Stimulated activated CD8-positive, alpha-beta memory T cell treated with anti-CD3 and anti-CD28 coated beads, Interleukin-15, amount 100 ng/mL, for 4 hours (primary cell): Measurements from ENCODE around the gene PREPL.
"Not testable (repeated sequence)": the region's sequence is repeated elsewhere in the genome, so short reads cannot be mapped to it uniquely, and the experiment has no call there.

Experiments used
- DNase-seq, 2 donors: peaks; one replicate each; pipeline ENCODE4 v3.0.0-alpha.2; 2020; ENCODE audit warnings: low read depth in 2 of 2

PREPL gene

DNA sequence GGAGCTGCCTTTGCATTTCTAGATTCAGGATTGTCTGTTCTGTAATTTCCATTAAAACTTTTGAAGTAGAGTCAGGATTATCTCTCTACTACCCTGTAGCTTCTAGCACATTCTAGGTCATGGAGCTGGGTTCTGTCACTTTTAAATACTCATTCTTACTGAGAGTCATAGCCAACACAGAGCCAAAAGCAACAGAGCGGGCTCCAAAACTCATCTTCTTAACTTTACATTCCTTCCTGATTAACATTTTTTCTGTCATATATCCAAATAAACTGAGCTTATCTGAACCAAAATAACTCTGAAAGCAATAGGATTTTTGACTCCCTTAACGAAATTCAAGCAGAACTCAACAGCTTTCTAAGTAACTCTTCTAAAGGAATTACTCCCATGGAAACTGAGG, 12.9 kb downstream of the PREPL start:
- DNase-seq: no peak

DNA sequence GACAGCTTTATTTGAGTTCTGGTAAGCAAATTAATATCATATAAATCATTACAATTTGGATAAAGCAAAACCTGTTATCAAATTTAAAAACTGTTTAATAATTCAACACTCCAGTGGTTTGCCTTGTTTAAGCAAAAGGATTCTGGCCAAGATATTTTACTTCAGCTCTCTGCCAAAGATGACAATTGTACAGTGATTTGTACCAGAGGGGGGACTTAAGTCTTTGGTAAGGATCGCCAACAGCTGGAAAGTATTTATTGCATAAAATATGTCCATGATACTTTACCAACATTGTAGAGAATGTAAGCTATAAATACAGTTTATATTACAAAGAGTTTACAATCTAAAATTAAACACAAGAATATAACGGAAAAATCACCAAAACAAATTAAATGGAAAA, 13.8 kb downstream of the PREPL start:
- DNase-seq: no peak

DNA sequence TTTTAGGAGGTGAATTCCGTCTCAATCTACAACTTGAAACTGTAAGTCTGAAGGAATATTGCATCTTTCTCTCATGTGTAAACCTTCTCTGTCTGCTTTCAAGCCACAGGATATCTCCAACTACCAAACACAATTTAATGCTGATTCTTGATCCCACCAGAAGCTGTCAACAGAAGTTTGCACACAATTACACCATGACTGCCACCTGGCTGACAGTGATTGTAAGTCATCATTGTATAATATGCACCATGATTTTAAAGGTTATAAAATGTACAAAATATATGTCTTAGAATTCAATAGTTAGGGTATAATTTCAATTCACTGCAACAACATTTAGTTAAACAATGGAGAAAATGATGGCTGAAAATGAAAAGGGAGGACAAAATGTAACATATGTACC, 18.4 kb downstream of the PREPL start:
- no peak for DNase-seq

DNA sequence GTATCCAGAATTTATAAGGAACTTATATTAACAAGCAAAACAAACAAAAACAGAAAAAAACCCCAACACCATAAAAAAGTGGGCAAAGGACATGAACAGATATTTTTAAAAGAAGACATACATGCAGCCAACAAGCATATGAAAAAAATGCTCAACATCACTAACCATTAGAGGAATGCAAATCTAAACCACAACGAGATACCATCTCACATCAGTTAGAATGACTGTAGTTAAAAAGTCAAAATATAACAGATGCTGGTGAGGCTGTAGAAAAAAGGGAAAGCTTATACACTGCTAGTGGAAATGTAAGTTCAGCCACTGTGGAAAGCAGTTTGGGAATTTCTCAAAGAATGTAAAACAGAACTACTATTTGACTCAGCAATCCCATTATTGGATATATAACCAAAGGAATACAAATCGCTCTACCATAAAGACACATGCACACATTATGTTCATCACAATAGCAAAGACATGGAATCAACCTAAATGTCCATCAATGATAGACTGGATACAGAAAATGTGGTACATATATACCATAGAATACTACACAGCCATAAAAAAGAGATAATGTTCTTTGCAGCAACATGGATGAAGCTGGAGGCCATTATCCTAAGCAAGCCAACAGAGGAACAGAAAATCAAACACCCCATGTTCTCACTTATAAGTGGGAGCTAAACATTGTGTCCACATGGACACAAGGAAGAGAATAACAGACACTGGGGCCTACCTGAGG, 25.3 kb downstream of the PREPL start:
- DNase-seq: no peak

DNA sequence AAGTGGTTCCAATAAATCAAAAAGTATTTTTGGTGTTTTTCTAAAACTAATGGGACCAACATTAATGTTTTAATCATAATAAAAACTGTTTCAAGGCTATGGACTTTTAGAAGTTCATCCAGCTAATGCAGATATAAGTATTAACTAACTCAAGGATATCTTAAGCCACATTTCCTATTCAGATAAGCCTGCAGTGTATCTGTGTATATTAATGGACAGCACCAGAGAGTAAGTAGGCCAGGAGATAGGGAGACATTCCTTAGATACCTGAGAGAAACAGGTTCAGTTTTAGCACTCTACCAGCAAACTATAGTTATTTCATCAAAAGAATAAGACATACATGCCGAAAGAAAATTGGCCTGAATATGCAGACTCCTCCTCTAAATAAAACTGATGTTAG, 27.3 kb downstream of the PREPL start:
- DNase-seq: no peak

DNA sequence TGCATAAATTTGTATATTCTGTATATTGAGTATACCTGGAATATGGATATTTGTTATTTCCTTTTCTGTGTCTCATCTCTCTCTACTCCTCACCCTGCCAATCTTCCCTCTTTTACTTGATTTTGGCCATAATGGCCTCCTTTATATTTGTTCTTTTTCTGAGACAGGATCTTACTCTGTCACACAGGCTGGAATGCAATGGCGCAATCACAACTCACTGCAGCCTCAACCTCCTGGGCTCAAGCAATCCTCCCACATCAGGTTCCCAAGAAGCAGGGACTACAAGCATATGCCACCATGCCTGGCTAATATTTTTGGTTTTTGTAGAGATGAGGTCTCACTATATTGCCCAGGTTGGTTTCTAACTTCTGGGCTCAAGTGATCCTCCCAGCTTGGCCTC, 30.5 kb downstream of the PREPL start:
- DNase-seq: no peak

DNA sequence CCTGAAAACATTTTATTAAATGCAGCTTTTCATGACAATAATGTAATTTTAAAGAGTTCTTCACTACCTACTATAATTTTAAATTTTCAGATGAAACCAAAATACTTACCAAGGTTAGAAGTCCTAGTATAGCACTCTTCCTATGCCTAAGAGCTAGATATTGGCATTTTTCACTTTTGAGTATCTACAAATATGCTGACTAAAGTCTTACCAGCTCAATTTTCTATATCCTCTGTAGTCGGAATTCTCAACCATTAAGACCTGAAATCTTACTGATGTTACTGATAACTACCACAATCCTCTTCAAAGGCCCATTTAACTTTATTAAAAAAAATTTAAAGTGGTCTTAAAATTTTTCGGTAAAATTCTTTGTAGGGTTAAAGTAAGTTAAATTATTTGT, 32.0 kb downstream of the PREPL start:
- DNase-seq: no peak

DNA sequence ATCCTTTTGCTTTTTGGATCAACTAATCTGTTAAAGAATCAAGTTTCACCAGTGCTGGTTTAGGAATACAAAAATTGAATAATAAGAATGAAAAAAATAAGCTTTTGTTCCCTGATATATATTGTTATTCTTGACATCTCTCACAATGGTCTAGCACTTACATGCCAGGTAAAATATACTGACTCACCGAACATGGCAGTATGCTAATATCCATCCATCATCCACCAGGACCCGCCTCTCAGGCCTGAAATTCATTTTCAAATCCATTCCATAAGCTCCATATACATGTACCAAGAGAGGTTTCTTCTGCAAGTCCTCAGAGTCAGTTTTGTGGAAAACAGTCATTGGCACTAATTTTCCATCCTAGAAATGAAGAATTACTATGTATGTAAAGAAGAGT, 32.5 kb downstream of the PREPL start:
- no peak for DNase-seq

DNA sequence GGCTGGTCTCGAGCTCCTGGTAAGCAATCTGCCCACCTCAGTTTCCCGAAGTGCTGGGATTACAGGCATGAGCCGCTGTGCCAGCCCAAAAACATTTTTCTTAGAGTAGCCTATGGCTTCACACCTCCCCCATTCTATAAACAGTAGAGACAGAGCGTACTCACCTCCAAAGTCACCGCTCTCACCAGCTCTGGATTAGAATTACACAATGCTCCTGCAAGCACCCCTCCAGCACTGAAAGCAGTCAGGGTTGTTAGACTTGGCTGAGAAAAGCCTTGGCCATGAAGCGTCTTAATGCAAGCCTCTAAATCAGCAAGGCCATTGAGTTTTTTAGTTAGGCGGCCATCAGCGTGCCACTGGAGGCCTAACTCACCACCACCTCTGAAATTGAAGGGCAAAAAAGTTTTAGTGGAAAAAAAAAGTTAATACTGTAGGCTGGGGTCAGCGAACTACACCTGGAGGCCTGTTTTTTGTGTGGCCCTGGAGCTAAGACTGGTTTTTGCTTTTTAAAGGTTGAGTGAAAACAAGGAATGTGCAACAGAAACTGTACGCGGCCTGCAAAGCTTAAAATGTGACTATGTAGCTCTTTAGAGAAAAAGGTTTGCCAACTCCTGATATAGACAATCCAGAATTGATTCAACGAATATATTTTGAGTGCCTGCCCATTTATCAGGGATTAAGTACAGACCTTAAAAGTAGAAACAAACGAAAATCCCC, 34.6 kb downstream of the PREPL start:
- no peak for DNase-seq

DNA sequence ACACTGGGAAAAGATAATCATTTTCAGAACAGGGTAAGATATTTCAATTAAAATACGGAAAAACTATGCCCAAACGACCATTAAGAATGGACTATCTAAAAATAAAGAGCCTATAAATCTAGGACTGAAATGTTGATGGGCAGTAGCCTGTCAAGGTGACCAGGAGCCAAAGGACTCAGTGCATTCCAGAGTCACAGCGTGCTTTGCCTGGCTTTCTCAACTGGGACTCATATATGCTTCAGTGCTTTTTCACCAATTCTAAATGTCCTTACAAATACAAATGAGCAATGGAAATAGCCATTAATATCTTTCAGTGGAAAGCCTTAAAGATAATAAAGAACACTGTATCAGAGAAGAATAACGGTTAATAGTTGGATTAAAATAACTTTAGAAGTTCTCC, 35.4 kb downstream of the PREPL start:
- no peak for DNase-seq

DNA sequence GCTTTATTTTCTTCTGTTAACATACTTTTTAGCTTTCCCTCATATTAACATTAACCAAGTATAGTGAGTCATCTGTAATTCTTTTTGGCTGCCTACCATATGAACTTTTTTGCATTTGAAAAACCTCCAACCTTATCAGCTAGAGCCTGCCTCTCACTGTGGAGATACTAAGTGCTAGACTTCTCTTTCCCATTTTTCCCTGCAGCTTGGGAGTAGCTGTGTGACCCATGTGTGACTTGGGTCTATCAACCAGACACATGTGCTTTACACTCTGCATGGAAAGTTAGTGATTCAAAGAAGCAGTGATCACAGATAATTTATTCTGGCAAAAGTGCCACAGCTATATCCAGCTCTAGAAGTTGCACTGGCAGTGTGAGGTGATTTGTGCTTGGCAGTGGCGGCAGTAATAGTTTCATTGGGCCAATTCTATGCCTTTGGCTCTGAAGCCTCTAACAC, 36.3 kb downstream of the PREPL start:
- no peak for DNase-seq

DNA sequence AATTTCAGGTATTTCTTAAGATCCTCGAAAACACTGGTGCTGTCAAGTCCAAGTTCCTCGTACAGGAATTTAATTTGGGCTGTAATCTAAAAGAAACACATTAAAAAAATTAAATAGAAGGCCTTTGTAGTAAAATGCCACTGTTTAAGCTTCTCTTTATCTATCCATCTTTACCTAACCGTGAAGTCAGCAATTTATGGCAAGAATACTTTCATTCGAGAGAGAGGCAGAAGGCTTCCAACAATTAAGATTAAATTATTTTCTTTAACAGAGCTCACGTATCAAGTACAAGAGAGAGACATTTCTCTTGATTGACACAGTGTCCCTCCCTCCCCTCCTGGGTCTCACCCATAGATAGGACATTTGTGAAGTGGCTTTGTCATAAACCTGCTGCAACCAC, 39.9 kb downstream of the PREPL start:
- DNase-seq: no peak

DNA sequence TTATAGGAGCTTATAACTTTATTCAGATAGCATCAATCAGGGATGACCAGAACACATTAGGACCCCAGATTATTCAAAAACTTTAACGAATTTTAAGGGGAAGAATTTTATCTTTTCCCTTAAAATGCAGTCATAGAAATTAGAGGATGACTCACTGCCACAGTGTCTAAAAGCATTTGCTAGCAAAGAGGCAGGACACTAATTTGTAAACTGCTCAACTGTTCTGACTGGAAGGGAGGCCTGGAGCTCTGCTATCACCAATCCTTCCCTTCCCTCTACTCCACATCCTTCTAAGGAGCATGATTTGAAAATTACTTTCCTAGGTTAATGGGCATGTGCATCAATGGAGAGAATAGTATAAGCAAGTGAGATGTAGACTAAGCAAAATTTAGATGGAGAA, 40.5 kb downstream of the PREPL start:
- no peak for DNase-seq

DNA sequence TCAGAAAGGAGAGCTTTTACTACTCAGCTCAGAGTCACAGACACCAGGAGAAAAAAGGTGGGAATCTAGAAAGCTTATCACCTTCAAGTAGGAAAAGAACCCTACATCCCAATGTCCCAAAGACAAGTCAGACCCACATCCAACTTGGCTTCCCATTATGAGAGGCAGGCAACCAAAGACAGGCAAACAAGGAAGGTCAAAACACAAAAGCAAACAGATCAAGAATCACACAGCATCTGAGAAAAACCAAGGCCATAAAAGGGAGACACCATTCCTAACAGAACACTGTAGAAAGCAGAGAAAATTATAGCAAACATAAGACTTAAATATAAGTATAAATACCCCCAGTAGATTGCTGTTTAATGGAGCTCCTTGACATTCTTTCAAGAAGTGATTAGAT, 45.3 kb downstream of the PREPL start:
- no peak for DNase-seq

DNA sequence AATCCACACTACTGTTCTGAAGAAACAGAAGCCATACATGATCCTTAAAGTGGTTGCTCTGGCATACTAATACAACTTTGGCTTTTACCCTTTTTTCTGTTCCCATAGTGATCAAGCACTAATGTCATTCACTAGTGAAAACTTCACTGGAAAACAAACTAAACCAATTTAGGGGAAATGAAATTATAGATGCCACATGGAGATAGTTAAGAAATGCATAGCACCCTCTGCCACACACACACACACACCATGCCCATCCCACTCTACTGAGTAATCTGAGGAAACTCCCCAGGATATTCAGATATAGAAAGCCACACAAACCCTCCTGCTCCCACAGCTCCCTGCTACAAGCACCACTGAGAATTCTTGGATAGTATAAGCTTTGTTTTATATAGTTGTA, 46.9 kb downstream of the PREPL start:
- no peak for DNase-seq

DNA sequence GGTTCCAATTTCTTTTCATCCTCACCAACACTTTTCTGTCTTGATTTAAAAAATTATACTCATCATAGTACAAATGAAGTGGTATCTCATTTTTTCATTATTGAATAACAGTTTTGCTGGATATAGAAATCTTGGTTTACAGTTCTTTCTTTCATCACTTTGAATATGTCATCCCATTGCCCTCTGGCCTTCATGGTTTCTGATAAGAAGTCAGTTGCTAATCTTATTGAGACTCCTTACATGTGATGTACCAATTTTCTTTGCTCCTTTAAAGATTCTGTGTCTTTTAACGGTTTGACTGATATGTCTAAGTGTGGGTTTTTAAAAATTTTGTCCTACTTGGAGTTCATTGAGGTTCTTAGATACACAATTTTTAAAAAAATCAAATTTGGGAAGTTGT, 51.0 kb downstream of the PREPL start:
- no peak for DNase-seq

DNA sequence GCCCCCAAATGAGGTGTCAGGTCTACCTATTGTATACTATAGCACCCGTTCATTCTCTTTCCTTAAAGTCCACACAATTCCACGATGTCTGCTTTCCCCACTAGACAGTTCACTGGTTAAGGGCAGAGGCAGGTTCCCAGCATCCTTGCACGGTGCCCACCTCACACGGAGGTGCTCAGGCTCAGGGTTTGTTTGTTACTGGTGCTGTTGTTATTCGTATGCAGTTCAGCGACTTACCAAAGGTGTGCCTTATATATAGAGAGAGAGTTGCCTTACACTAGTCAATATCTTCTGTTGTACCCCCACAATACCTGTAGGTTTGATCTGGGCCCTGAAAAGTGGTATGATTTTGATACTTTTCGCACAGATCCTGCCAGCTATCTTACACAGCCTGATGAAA, 55.4 kb downstream of the PREPL start:
- DNase-seq: no peak

DNA sequence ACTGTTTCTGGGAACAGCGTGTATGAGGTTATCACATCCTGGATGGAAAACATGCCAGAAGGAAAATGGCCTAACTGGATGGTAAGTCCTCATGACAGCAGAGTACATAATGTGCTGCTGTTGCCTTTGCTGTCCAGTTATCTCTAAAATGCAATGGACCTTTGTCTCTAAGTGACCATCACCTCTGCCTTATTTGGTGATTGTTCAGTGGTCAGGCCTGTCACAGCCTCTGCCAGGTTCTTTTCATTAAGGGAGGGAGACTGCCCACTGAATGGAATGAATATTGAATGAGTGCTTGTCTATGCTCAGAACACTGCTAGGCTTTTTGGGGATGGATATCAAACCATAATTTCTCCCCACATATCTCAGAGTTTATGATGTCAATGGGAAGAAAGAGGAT, 57.0 kb downstream of the PREPL start:
- no peak for DNase-seq

DNA sequence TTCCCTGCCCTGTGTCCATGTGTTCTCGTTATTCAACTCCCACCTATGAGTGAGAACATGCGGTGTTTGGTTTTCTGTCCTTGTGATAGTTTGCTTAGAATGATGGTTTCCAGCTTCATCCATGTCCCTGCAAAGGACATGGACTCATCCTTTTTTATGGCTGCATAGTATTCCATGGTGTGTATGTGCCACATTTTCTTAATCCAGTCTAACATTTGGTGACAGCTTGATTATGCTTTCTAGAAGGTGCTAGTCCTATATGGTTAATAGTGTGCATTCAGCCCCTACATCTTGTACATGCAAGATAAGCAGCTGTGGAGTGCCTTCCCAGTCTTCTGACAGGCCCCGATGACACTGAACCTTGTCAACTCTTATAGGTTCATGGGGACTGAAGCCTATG, 57.5 kb downstream of the PREPL start:
- not testable (repeated sequence) for DNase-seq

DNA sequence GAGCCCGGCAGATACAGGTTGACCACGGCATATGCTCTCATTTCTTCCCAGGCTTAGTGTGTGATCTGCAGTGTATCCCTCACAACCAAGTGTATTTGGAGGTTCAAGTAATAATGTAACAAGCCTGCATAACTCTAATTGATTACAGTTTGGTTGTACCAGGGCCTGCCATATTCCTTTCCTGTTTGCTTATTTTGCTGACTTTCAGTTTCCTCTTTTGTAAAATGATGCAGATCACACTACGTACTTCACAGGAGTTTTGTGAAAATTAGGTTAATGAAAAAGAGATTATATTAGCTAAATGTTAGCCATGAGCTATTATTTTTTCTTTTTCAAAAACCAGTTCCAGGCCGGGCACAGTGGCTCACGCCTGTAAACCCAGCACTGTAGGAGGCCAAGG, 60.2 kb downstream of the PREPL start:
- no peak for DNase-seq

DNA sequence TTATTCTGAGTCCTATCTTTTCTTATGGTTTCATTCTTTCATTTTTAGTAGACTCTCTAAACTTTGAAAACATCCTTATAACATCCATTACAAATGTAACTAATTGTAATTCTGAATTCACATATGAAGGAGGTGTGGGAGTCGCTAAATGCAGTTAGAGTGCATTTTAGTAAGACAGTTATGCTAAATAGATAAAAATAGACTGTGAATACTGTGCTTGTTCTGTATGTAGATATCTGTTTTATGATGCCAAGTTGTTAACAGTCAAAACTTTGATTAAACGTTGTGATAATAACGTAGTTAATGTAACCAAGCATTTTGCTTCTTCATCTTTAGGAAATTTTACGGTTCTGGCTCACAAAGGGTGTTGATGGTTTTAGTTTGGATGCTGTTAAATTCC, 61.7 kb downstream of the PREPL start:
- no peak for DNase-seq

DNA sequence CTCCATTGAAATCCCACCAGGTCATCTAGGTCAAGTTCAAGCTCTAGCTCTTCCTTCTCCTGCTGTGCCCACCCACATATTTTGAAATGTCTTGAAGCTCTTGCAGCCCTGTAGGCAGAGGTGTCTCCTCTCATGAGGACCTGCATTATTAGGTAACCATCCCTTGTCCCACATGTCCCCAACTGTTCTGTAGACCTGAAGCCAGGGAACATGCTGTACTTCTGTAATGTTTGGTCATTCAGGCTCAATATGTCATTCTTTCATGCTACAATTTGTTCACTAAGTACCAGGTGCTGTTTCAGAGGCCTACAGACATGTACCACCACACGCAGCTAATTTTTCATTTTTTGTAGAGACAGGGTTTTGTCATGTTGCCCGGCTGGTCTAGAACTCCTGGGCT, 63.9 kb downstream of the PREPL start:
- no peak for DNase-seq

DNA sequence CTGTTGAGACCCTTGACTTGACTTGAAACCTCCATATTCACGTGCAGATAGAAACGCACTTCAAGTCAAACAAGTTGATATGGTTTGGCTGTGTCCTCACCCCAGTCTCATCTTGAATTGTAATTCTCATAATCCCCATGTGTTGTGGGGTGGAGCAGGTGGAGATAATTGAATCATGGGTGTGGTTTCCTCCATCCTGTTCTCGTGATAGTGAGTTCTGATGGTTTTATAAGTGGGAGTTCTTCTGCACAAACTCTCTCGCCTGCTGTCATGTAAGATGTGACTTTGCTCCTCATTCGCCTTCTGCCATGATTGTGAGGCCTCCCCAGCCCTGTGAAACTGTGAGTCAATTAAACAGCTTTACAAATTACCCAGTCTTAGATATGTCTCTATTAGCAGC, 64.6 kb downstream of the PREPL start:
- no peak for DNase-seq
